GM21717 (cell line): ENCODE measurements around the gene SLC25A34.
"Not testable (repeated sequence)": the region's sequence is repeated elsewhere in the genome, so short reads cannot be mapped to it uniquely, and the experiment has no call there.

Experiments
- ATAC-seq: cut with Tn5 transposase; IDR thresholded peaks from one replicate; pipeline ENCODE4 v1.9.1; 2021; ENCODE audit warnings: mild to moderate bottlenecking, moderate library complexity; ENCODE audit not compliant: unreplicated experiment

SLC25A34 gene

DNA sequence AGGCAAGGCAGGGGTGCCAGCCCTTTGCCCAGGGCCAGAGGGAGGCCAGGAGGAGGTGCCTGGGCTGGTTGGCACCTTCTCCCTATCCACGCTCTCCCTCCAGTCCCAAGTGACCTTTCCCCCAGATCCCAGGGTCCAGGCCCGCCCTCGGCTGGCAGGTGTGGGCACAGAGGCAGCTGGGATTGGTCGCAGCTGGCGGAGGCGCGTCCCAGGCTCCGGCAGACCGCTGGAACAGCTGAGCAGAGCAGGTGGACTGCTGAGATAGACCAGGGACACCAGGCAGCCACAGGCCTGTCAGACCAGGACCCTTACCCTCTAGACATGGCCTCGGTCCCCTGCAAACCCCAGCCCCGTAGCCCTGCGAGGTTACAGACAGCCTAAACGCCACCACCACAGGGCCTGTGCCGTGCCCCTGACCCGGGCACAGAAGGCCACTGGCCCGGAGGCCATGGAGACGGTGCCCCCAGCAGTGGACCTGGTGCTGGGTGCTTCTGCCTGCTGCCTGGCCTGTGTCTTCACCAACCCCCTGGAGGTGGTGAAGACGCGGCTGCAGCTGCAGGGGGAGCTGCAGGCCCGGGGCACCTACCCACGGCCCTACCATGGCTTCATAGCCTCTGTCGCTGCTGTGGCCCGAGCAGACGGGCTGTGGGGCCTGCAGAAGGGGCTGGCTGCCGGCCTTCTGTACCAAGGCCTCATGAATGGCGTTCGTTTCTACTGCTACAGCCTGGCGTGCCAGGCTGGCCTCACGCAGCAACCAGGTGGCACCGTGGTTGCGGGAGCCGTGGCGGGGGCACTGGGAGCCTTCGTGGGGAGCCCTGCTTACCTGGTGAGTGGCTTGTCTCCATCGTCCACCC lies at the start of gene SLC25A34:
Gene SLC25A34 (plus strand): TSS at position 221 of the 854 bp plus-strand sequence. CDS start 228 bp downstream, at position 449.
- ATAC-seq: no peak

DNA sequence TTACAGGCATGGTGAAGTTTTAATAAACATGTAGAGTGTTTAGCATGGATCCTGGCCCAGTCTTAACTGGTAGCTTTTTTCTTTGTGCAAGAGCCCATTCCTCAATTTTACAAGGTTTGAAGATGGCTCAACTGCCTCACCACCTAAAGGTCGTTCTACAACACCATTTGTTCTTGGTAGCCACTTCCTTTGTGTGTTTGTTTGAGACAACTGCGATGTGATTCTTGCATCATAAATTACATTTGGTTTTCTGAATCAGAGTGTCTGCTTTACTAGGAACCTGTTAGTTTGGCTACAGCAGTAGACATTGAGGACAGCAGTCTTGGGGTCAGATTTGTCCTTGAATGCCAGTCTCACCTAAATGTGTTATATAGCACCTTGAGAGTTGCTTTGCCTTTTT lies 48.6 kb upstream of the SLC25A34 start:
- ATAC-seq: no peak

DNA sequence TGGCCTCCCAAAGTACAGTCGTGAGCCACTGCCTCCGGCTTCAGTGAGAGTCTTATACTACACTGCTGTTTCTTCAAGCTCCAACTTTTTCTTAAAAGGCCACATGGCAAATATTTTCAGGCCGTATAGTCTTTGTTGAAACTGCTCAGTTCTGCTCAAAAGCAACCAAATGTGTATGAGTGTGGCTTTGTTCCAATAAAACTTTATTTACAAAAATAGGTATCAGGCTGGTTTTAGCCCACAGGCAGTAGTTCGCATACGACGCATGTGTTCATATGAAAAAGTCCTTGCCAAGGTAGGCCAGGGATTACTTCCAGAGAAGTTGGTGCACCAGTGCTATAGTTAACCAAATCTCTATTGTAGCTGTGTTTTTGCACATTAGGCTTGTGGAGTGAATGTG lies 45.7 kb upstream of the SLC25A34 start:
- ATAC-seq: no peak

DNA sequence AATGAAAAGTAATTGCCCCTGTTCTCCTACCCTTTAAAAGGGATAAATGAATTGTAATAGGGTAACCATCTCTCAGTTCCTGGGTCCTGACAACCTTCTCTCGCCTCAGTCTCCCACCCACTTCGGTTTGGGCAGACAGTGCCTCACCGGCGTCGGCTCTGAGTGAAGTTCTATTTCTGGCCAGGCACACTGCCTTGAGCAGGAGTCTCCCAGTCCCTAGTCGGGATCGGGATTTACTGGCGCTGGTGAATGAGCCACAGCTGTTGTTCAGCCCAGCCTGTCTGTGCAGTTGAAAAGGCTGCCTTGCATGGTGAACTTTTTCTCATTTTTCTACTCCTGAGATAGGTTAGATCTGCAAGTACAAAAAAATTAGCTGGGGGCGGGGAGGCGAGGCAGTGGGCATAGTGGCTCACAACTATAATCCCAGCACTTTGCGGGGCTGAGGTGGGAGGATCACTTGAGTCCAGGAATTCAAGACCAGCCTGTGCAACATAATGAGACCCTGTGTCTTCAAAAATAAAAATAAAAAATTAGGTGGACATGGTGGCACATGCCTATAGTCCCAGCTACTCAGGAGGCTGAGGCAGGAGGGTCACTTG lies 44.5 kb upstream of the SLC25A34 start:
- ATAC-seq: no peak

DNA sequence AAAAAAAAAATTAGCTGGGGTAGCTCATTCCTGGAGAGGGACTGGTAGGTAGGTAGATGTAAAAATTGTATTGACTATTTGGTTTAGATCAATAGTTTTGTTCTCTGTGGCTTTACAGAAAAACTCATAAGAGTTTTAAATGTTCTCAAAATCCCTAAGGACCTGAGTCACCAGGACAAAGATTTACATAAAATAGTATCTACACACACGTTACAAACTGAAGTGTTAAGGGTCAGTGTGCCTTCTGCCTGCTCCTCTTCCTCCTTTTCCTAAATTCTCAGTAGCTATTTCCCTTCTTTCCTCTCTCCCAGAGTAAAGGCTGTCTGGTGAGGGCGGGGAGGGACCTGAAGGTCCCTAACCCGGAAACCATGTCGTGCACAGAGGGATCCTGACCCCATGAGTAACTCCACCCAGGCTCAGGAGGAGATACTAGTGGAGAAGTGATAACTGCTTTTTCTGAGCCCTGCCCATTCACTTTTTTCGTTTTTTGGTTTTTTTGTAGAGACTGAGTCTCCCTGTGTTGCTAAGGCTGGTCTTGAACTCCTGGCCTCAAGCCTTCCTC lies 43.9 kb upstream of the SLC25A34 start:
- no peak for ATAC-seq

DNA sequence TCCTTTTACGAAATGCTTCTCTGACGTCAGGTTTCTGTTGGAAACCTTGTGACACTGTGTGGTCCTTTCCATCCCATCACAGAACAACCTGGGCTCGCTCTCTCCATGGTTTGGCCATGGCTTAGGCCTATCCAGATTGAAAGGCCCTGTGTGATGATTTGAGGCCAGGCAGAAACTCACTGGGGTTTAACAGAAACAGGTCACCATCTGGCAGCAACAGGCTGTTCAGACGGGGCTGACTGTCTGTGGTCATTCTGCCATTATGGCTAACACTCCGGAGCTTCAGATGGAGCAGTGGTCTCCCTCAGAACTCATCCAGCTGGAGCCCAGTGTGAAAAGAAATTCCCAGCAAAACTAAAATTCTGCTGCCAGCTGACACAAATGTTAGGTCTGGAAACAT lies 42.7 kb upstream of the SLC25A34 start:
- ATAC-seq: no peak

DNA sequence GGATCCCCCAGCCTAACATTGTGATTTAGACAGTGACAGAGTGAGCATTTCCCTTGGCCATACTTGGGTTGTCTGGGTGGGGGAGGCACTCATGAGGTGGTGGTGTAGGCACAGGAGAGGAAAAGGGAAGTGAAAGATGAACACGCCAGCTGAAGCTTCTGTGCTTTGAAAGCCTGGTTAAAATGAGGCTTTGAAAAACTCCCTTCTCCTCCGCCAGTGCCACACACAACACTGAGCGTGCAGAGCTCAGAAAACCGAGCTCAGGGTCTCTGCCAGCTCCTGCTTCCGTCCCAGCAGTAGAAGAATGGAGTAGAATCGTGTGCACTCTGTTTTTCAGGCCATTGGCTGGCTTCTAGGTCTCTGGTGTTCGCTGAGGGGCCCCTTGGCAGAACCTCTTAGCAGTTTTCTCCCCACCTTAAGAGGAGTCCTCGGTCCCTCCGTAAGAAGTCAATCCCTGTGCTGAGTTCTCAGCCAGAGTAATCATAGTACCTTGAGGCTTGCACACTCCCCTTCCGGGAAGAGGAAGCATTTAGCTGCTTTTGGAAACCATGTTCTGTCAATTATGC lies 39.0 kb upstream of the SLC25A34 start:
- peak; percentile 88 for ATAC-seq

DNA sequence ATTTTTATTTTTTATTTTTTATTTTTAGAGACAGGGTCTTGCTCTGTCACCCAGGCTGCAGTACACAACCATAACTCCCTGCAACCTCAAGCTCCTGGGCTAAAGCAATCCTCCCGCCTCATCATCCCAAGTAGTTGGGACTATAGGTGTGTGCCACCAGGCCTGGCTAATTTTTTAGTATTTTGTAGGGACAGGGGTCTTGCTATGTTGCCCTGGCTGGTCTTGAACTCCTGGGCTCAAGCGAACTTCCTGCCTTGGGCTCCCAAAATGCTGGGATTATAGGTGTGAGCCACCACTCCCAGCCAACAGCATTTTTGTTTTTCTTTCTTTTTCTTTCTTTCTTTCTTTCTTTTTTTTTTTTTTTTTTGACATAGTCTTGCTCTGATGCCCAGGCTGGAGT lies 37.9 kb upstream of the SLC25A34 start:
- no peak for ATAC-seq

DNA sequence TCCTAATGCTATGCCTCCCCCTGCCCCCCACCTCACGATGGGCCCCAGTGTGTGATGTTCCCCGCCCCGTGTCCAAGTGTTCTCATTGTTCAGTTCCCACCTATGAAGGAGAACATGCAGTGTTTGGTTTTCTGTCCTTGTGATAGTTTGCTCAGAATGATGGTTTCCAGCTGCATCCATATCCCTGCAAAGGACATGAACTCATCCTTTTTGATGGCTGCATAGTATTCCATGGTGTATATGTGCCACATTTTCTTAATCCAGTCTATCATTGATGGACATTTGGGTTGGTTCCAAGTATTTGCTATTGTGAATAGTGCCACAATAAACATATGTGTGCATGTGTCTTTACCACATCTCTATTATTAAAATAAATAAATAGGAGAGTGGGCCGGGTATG lies 36.7 kb upstream of the SLC25A34 start:
- not testable (repeated sequence) for ATAC-seq

DNA sequence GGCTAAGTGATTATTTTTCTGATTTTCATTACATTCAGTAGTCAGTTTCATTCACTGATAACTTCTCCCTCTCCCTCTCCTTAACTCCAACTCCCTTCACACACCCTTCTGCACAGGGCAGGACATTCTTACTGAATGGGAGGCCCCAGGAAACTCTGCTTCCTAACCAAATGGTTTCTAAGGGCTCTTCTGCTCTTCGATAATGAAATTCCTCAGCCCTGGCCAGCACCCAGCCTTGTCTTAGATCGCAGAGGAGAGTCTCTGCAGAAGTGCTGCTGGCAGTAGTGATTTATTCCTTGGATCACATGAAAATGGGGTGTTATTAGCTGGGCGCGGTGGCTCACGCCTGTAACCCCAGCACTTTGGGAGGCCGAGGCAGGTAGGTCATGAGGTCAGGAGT lies 35.5 kb upstream of the SLC25A34 start:
- no peak for ATAC-seq

DNA sequence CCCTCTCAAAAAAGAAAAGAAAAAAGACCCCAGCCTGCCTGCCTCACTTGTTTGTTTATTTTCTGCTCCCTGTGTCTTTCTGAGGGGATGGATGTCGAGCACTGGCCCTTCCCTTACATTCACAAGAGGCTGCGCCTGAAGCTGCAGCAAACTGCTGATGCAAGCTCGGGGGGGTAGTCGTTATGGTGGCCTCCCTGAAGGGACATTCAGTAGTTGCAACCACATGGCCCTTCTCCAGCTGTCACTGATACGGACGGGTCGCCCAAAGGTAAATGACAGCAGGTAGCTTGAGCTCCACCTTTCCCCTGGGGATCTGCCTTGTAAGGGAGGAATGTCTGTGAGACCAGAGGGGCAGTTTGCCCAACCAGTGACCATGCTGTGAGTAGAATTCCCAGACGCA lies 34.3 kb upstream of the SLC25A34 start:
- ATAC-seq: no peak

DNA sequence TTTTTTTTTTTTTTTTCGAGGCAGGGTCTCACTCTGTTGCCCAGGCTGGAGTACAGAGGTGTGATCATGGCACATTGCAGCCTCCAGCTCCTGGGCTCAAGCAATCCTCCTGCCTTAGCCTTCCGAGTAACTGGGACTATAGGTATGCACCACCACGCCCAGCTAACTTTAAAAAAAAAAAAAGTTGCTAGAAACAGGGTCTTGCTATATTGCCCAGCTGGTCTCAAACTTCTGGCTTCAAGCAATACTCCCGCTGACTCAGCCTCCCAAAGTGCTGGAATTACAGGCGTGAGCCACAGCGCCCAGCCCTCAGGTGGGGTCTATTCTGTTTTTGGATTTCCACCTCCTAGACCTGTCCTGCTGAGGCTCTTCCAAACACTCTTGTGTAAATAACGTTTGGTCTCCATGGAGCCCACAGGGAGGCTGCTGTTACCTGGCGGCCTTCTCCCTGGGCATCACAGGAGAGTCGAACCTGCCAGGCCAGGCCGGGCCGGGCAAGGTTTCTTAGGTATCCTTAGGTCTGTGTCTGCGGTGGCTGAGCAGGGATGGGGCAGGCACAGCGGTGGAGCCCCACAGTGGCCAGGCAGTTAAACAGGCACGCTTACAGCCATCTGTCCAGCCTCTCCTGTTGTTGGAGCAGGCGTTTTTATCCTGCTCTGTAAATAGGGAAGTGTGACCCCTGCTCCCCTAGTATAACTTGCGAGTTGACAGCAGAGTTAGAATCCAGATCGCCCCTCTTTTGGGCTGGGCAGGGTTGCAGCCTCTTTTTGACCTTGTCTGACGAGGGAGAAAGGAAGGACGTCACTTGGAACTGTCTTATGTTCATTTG lies 33.1 kb upstream of the SLC25A34 start:
- no peak for ATAC-seq

DNA sequence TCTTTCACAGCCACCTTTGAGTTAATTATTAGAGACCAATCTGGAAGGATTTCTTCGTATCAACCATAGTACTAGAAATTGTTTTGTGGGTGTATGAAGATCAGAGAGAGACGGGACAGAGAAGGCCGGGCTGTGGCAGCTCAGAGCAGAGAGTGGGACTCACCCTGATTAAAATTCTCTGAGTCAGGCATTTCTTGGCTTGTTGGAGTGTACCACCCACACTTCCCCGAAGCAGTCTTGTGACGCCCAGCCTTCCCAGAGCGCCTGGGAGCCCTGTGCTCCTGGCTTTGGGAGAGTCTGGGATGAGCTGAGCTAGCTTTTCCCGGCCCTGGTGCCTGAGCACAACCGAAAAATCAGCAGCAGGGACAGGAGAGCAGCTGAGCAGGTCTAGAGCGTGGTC lies 32.5 kb upstream of the SLC25A34 start:
- no peak for ATAC-seq

DNA sequence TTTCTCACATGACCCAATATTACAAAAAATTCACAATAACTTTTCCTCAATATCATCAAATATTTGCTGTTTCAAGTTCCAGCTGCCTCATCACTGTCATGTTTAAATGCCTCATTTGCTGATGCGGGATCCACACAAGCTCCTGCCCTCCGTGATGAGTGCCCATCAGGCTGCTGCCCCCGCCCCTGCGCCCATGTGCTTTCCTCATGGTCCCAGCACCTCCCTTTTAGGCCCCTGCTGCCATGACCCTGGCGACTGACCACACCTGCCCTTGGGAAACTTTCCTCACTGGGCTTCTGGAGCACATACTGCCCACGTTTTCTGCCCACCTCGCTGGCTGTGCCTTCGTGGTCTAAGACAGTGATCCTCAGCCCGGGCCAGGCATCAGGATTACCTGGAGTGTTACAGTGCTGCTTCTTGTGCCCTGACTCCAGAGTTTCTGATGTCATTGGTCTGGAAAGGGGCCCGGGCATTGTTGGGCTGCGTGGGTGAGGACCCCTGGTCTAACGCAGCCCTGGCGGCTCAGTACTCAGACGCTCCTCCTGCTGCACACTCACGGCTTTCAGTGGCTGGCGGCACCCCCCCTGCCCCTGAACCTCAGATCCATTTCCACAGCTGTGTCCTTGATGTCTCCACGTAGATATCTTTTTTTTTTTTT lies 31.4 kb upstream of the SLC25A34 start:
- no peak for ATAC-seq

DNA sequence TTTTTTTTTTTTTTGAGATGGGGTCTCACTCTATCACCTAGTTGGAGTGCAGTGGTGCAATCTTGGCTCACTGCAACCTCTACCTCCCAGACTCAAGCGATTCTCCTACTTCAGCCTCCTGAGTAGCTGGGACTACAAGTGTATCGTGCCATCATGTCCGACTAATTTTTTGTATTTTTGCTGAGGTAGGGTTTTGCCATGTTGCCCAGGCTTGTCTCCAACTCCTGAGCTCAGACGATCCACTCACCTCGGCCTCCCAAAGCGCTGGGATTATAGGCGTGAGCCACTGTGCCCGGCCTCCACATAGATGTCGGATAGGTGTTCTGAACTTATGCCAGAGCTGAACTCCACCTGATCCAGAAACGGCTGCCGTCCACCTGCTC lies 30.9 kb upstream of the SLC25A34 start:
- ATAC-seq: no peak

DNA sequence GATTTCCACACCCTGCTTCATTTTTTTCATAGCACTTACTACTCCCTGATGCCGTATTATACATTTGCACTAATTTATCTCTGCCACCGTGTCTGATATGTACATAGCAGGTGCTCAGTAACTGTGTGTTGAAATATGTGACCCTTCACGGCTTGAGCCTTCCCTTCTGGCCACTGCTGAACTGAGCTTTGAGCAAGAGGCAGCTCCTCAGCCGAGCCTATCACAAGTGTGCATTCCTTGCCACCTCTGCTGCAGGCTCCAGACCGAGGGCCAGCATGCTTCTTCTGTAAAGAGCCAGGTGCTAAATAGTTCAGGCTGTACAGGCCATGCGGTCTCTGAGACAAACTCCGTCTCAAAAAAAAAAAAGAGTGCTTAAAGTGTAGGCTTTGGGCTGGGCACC lies 29.3 kb upstream of the SLC25A34 start:
- no peak for ATAC-seq

DNA sequence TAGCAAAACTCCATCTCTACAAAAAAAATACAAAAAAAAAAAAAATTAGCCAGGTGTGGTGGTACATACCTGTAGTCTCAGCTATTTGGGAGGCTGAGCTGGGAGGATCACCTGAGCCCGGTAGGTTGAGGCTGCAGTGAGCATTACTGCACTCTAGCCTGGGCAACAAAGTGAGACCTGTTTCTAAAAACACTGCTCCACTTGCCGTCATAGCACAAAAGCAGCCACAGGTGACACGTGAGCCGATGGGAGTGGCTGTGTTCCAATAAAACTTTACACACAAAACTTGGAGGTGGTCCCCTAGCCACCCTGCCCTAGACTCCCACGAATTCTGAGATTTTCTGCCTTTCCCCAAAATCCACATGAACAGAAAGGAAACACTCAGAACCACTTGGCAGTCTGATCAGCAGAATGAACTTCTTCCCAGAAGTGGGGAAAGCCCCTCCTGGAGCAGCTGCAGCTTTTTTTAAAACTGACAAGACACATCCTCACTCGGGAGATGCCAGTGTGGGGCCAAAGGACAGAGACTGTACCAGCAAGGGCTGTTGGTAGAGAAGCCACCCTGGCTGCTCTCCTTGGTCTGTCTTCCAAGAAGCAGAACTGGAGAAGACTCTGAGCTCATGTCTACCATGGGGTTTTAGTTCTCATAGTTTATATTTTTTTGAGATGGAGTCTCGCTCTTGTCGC lies 28.7 kb upstream of the SLC25A34 start:
- ATAC-seq: no peak

DNA sequence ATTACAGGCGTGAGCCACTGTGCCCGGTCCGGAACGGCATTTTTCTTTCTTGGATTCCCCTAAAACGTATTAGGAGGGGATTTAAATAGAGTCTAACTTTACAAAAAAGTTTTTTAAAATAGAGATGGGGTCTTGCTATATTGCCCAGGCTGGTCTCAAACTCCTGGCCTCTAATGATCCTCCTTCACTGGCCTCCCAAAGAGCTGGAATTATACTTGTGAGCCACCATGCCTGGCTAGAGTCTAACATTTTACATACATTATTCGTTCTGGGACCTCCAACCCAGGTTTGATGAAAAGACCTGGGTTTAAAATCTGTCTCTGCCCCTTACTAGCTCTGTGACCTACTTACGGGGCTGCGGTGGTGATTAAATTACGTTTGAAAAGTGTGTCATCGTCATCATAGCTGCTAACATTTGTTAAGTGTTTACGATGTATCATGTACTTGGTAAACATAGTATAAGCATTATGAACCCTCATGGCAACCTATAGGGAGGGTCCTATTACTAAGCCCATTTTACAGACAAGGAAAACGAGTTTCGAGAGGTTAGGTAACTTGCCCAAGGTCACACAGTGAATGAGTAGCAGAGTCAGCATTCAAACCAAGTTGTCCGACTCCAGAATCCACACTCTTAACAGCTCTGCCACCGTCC lies 27.4 kb upstream of the SLC25A34 start:
- no peak for ATAC-seq

DNA sequence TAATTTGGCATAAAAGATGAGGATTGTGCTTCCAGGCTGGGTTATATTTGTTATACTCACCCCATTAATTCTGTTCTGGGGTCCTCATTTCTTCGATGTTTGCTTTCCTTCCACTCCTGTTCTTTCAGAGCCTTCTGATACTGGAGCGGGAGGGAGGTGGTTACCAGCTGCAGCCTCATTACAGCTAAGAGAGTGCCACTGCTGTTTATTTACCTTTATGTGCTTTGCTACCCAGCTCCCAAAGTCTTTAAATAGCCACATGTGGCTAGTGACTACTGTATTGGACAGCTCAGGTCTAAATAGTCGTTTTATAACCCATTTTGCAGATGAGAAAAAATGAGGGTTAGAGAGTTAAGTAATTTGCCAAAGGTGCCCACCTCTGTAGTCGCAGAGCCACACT lies 26.8 kb upstream of the SLC25A34 start:
- no peak for ATAC-seq
